HG02884 (cell line): Measurements from ENCODE around the gene TMEM63A.

Experiments
- ATAC-seq: cut with Tn5 transposase; IDR thresholded peaks from one replicate; pipeline ENCODE4 v1.9.1; 2021; ENCODE audit warnings: mild to moderate bottlenecking, moderate library complexity; ENCODE audit not compliant: unreplicated experiment

Gene TMEM63A

DNA sequence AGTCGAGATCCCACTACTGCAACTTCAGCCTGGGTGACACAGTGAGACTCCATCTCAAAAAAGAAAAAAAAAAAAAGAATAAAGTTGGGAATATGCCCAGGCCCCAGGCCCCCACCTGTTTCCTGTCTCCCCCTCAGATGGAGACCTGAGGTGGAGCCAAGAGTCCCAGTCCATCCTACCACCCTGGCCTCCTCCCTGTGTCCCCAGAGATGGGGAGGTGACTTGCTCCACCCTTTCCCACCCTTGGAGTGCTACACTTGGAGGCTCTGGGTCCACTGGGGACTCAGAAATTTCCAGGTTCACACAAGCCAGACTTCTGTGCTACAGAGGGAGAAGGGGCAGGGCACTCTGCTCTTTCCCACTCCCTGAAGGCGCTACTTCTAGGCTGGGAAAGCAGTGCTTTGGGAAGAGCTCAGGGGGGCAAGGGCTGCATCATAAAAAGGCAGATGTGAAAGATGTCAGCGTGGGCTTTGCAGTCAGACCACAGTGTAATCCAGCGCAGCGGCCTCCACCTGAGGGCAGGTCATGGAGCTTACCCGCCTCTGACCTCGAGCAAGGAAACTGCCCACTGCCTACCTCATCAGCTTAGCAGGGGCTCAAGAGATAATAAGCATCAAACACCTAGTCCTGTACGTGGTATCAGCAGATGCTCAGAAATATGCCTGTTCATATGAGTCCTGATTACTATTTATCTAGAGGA is 13.4 kb downstream of the TMEM63A start:
- no peak for ATAC-seq

GRCh38 chr1:225866981-225867380 is 15.2 kb downstream of the TMEM63A start:
- ATAC-seq, result no peak

DNA sequence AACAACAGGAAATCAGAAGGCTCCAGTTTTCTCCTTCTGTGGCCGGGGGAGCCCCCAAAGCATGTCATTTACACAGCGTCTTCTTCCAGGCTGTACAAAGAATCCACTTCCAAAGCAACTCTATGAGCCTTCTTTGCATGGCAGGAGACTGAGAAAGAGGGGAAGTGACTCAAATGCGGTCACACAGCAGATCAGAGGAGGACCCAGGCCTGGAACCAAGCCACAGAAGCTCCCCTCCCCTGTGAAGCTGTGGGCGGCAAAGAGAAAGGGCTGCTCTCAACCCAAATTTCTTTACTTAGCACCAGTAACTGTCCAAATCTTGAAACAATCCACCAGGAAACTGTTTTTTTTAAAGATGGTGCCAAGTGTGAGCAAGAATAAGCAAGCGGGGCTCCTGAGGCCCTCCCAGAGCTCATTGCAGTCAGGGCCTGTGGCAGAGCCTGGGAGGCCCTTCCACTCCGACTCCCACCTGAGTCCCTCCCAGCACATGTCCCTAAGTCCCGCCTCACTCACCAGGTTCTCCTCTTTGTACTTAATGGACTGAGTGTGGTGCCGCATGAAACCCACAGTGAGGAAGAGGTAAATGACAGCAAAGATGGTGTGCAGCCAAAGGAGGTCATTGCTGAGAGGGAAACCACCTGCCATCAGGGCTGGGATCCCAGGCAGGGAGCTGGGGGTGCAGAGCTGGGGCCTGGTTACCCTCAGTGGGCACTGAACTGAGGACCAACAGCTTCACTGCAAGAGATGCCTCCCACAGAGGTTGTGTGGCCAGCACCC is 15.9 kb downstream of the TMEM63A start:
- peak; percentile 85 for ATAC-seq

- no peak for ATAC-seq
Observed at GRCh38 chr1:225865514-225865913, 16.7 kb downstream of the TMEM63A start.

DNA sequence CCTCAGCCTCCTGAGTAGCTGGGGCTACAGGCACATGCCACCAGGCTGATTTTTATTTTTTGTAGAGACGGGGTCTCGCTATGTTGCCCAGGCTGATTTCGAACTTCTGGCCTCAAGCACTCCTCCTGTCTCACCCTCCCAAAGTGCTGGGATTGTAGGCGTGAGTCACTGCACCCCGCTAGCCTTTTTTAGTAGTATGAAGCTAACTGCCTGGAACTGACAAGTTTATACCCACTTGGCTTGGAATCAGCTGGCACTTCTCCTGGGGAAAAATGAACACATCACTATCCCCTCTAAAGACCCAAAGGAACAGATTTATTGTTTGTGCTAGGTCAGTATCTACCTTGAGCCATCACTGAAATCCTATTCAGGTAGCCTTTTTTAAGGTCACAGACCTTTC is 19.0 kb downstream of the TMEM63A start:
- ATAC-seq, result no peak

DNA sequence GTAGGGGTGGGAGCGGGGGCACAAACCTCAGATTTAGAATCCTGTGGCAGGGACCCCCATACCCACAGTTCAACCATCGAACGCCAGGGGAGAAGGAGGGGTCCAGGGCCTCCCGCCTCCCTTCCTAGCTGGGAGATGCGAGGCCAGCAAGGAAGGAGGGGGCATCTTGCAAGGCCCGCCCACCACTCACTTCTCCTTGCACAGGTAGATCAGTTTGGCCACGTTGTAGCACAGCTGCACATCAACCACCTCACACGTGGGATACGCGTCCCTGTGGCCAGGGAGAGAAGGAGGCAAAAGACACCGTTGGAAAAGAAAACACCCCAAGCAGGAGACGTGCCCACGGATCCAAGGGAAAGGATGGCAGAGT is 19.6 kb downstream of the TMEM63A start:
- ATAC-seq, result no peak

DNA sequence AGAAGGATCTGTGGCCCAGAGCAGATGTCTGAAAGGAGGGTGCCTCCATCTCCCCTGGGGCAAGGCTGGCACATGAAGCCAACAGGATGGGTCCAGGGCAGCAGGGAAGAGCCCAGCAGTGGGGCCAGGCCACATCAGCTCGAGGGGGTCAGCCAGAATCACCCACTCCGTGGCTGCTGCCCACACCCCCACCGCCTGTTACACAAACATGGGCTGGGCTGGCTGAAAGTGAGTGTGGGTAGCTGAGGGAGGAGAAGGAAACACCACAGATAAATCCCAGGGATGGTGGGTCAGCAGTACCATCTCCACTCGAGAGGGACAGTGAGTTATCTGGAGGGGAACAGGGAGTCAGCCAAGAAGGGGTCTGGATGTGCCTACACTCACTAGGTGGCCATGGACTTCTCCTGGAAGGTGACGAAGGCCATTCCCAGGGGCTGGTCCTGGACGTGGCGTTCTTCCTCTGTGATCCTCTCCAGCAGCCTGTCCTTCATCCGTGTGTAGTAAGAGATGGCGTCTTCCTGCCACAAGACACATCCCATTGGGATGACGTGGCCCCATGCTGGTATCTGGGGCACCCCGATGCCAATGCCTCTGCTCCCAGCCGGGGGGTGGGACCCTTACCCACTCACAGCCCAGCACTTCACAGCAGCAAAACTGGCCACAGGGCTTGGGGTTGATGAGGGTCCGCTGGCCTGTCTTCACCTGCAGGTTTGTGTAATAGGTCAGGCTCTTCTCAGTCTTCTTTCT is 20.2 kb downstream of the TMEM63A start:
- ATAC-seq, result no peak

- ATAC-seq, result no peak
Observed at GRCh38 chr1:225860876-225861441, 21.2 kb downstream of the TMEM63A start.

GRCh38 chr1:225860107-225860506 is 22.1 kb downstream of the TMEM63A start:
- ATAC-seq, result no peak

DNA sequence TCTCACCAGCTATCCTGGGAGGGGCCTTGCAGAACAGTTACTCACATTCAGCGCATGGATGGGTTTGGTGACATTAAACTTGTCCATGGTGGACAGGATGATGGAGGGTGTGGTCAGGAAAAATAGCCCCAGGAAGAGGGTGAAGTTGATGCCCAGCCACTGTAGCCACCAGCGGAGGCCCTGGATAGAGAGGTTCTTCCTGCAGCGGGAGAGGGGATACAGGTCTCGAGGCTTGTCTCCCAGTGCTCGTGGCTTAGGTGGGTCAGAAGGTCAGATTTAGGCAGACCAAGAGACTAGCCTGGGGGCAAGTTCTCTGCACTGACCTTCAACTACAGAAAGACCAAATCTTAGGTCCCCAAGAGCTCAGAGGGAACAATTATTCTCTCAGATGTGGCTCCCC is 23.0 kb downstream of the TMEM63A start:
- no peak for ATAC-seq

GRCh38 chr1:225857256-225857655 is 24.9 kb downstream of the TMEM63A start:
- no peak for ATAC-seq

GRCh38 chr1:225855503-225856300 is 26.5 kb downstream of the TMEM63A start:
- no peak for ATAC-seq

- no peak for ATAC-seq
Observed at GRCh38 chr1:225853441-225853840, 28.7 kb downstream of the TMEM63A start.

DNA sequence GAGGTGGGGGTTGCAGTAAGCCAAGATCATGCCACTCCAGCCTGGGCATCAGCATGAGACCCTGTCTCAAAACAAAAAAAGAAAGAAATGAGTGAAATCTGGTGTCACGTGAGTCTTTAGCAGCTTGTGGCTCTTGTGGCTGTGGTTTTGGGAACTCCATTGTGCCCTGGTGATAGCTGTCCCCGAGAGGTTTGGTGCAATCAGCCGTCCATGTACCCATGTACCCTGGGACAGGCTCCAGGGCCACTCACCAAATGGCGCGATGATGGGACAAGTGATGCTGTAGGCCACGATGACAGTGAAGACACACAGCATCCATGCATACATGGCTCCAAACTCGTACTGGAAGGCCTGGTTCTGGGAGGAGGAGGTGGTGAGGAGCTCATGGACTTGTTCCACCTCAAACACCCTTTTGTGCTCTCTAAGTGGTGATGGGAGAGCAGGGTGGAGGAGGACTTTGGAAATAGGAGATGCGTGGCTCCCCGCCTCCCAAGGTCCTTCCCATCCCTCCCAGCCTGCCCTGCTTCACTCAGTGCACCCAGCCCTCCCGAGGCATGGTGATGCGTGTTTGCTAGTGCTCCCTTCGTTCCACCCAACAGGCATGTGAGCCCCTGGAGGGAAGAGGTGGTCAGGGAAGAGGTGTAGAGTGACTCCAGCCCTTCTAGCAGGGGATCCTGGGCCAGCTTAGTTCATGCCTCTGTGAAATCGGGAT is 29.6 kb downstream of the TMEM63A start:
- no peak for ATAC-seq

GRCh38 chr1:225851805-225852204 is 30.4 kb downstream of the TMEM63A start:
- ATAC-seq, result peak; percentile 49

- ATAC-seq, result no peak
Observed at GRCh38 chr1:225850370-225850769, 31.8 kb downstream of the TMEM63A start.

GRCh38 chr1:225849925-225850324 is 32.3 kb downstream of the TMEM63A start:
- no peak for ATAC-seq

DNA sequence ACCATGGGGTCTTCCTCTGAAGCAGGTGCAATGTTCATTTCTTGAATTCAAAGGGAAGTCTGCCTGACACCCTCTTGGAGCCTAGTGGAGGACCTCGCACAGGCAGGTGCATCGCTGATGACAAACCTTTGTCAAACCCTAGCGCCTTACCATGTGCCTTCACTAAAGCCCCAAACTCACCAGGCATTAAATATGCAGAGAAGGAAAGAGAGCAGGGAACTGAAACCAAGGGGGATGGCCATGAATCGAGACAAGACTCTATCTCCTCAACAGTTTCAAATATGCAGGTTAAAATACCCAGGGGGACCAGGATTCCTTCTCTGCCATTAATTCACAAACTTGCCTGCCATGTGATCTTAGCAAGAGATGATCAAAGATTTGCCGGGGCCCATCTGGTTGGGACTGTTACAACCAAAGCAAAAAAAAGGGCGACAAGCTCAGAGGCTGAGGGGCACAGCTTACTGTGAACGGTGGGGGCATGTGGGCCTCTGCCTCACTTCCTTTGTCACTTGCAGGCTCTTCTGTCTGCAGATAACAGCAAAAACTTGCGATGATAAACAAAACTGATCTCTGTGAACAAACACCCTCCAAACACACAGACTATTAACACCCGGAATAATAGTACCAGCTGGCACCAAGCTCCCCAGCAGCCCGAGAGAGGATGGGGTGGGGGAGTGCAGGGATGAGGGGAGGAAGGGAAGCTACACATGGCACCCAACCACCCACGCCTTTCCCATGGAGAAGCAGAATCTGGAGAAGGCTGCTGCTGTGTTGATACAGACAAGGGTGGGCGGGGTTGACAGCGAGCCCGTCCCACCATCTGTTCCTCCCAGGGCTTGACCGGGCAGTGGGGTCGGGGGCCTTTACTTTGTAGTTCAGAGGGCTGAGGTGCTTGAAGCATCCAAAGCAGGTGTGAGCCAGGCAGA is 33.9 kb downstream of the TMEM63A start:
- peak; percentile 59 for ATAC-seq

GRCh38 chr1:225847610-225848009 is 34.6 kb downstream of the TMEM63A start:
- peak; percentile 0 for ATAC-seq
